IMR-90 (cell line): ENCODE results near the gene KDM6B. TPM values are rescaled to one million over a fixed set of nuclear protein-coding genes. Genes with fewer than 3 reads are reported as not detected.

Experiments
- ATAC-seq: fragments of 200-7000 bp; cut with Tn5 transposase; 2 replicates; pipeline ENCODE4 v1.9.1; 2020; ENCODE audit warnings: low read depth, mild to moderate bottlenecking, moderate library complexity
- BruUV-seq: library from RNA; stranded (reverse); fragments of 400-500 nt; replicated peaks from 2 replicates; lab custom pipeline; 2021; lab: Mats Ljungman, UMichigan
- CTCF ChIA-PET: fragments of 300-600 bp; formaldehyde crosslinking; extraction: SDS; loops from one replicate; lab custom pipeline; 2021; ENCODE audit warnings: antibody characterized with exemption; lab: Yijun Ruan, JAX
- POLR2A ChIA-PET: fragments of 300-600 bp; sonication (Branson Sonifier 250); formaldehyde crosslinking; loops from one replicate; lab custom pipeline; 2022; ENCODE audit warnings: antibody characterized with exemption; ENCODE audit not compliant: unreplicated experiment; lab: Charles Lee
- DNase-seq: peaks from one replicate; pipeline ENCODE4 v3.0.0; 2013
- H2AFZ ChIP-seq: replicated peaks from 2 replicates; pipeline ENCODE3; 2013; ENCODE audit warnings: low read length, mild to moderate bottlenecking; ENCODE audit not compliant: poor library complexity
- H2AK5ac ChIP-seq: 2 replicates; pipeline ENCODE4 v1.6.1; 2013; ENCODE audit warnings: low read depth, low read length, inconsistent platforms
- H2AK9ac ChIP-seq: replicated peaks from 2 replicates; pipeline ENCODE3; 2013; ENCODE audit warnings: mild to moderate bottlenecking, low read depth, low read length, moderate library complexity; ENCODE audit not compliant: poor library complexity
- H2BK120ac ChIP-seq: 2 replicates; pipeline ENCODE4 v1.6.1; 2013; ENCODE audit warnings: low read depth, low read length, inconsistent platforms
- H2BK15ac ChIP-seq: 3 replicates; pipeline ENCODE4 v1.6.1; 2013; ENCODE audit warnings: low read depth, low read length, inconsistent platforms
- H2BK20ac ChIP-seq: 2 replicates; pipeline ENCODE4 v1.6.1; 2013; ENCODE audit warnings: low read depth, mild to moderate bottlenecking, inconsistent platforms, low read length, moderate library complexity
- H2BK5ac ChIP-seq: 2 replicates; pipeline ENCODE4 v1.6.1; 2013; ENCODE audit warnings: mild to moderate bottlenecking, low read depth, low read length, inconsistent platforms; ENCODE audit not compliant: poor library complexity, severe bottlenecking
- H3K14ac ChIP-seq: replicated peaks from 2 replicates; pipeline ENCODE4 v1.6.1; 2013; ENCODE audit warnings: low read depth, low read length, inconsistent platforms
- H3K18ac ChIP-seq: 2 replicates; pipeline ENCODE4 v1.6.1; 2013; ENCODE audit warnings: low read depth, low read length, control low read depth
- H3K23ac ChIP-seq: 2 replicates; pipeline ENCODE4 v1.6.1; 2013; ENCODE audit warnings: low read depth, low read length, inconsistent platforms
- H3K27ac ChIP-seq: 2 replicates; pipeline ENCODE4 v1.5.1; 2013; ENCODE audit warnings: mild to moderate bottlenecking, control low read depth, low read length; ENCODE audit not compliant: insufficient read depth
- H3K27me3 ChIP-seq: 2 replicates; pipeline ENCODE4 v1.6.1; 2013; ENCODE audit warnings: low read length; ENCODE audit not compliant: control insufficient read depth, insufficient read depth
- H3K36me3 ChIP-seq: 2 replicates; pipeline ENCODE4 v1.6.1; 2013; ENCODE audit warnings: low read length, mixed read lengths; ENCODE audit not compliant: control insufficient read depth, insufficient read depth
- H3K4ac ChIP-seq: 2 replicates; pipeline ENCODE4 v1.6.1; 2013; ENCODE audit warnings: low read depth, low read length, inconsistent platforms
- H3K4me1 ChIP-seq: 2 replicates; pipeline ENCODE4 v1.6.1; 2013; ENCODE audit warnings: low read length, mixed read lengths; ENCODE audit not compliant: control insufficient read depth, insufficient read depth
- H3K4me2 ChIP-seq: 2 replicates; pipeline ENCODE4 v1.6.1; 2013; ENCODE audit warnings: low read depth, mild to moderate bottlenecking, control low read depth, low read length, moderate library complexity
- H3K4me3 ChIP-seq: 2 replicates; pipeline ENCODE4 v1.5.1; 2013; ENCODE audit warnings: low read depth, mild to moderate bottlenecking, control low read depth, low read length, moderate library complexity; ENCODE audit not compliant: insufficient read depth
- H3K56ac ChIP-seq: 2 replicates; pipeline ENCODE4 v1.6.1; 2013; ENCODE audit warnings: low read length, inconsistent platforms; ENCODE audit not compliant: insufficient read depth; ENCODE audit errors: extremely low read depth
- H3K79me1 ChIP-seq, 2 experiments: 2 replicates each; pipeline ENCODE4 v1.6.1; 2013; ENCODE audit warnings: low read length in 2 of 2, inconsistent platforms in 1 of 2, low read depth in 1 of 2
- H3K9ac ChIP-seq: 2 replicates; pipeline ENCODE4 v1.6.1; 2013; ENCODE audit warnings: low read depth, low read length, control low read depth
- H3K9me1 ChIP-seq: 2 replicates; pipeline ENCODE4 v1.6.1; 2013; ENCODE audit warnings: low read length, inconsistent platforms; ENCODE audit not compliant: insufficient read depth
- H3K9me3 ChIP-seq: 2 replicates; pipeline ENCODE4 v1.6.1; 2013; ENCODE audit warnings: low read length; ENCODE audit not compliant: control insufficient read depth, insufficient read depth
- H4K20me1 ChIP-seq: 2 replicates; pipeline ENCODE4 v1.6.1; 2013; ENCODE audit warnings: low read length, inconsistent platforms; ENCODE audit not compliant: insufficient read depth
- H4K5ac ChIP-seq: 2 replicates; pipeline ENCODE4 v1.6.1; 2013; ENCODE audit warnings: mild to moderate bottlenecking, low read depth, low read length, control low read depth
- H4K8ac ChIP-seq, 2 experiments: 2 replicates each; pipeline ENCODE4 v1.6.1; 2013; ENCODE audit warnings: low read depth in 2 of 2, low read length in 2 of 2, control low read depth in 1 of 2, inconsistent platforms in 1 of 2
- H4K91ac ChIP-seq: 2 replicates; pipeline ENCODE4 v1.6.1; 2013; ENCODE audit warnings: low read depth, low read length, inconsistent platforms; ENCODE audit not compliant: insufficient read depth
- CEBPB ChIP-seq: IDR thresholded peaks from 2 replicates; pipeline ENCODE4 v1.6.1; 2012; ENCODE audit warnings: low read depth, low read length, improper control_type of control experiment
- CHD1 ChIP-seq: IDR thresholded peaks from 2 replicates; pipeline ENCODE4 v1.6.1; 2012; ENCODE audit warnings: low read depth, low read length, improper control_type of control experiment
- FOS ChIP-seq: fragments of 150-350 bp; IDR thresholded peaks from 2 replicates; pipeline ENCODE4 v1.6.1; 2016; ENCODE audit warnings: low read depth, low read length
- MAZ ChIP-seq: IDR thresholded peaks from 2 replicates; pipeline ENCODE4 v1.6.1; 2012; ENCODE audit warnings: low read depth, mild to moderate bottlenecking, low read length, improper control_type of control experiment, moderate library complexity, borderline replicate concordance
- MXI1 ChIP-seq: IDR thresholded peaks from 2 replicates; pipeline ENCODE4 v1.6.1; 2012; ENCODE audit warnings: low read depth, mild to moderate bottlenecking, low read length, moderate library complexity, borderline replicate concordance
- NFE2L2 ChIP-seq: fragments of 150-350 bp; IDR thresholded peaks from 2 replicates; pipeline ENCODE4 v1.6.1; 2016; ENCODE audit warnings: low read depth, mild to moderate bottlenecking, low read length
- POLR2A ChIP-seq: IDR thresholded peaks from 2 replicates; pipeline ENCODE4 v1.6.1; 2012; ENCODE audit warnings: mild to moderate bottlenecking, low read depth, low read length
- RAD21 ChIP-seq: IDR thresholded peaks from 2 replicates; pipeline ENCODE4 v1.6.1; 2012; ENCODE audit warnings: low read length, improper control_type of control experiment
- SMC3 ChIP-seq: fragments of 150-350 bp; IDR thresholded peaks from 2 replicates; pipeline ENCODE4 v1.6.1; 2016; ENCODE audit warnings: low read depth, mild to moderate bottlenecking, antibody characterized with exemption, low read length, moderate library complexity
- WGBS, 2 experiments: methylation state at CpG; one replicate each; pipeline versions ENCODE4 v1.1.5 to v1.1.7; 2013; ENCODE audit warnings: missing lambda C conversion rate in 2 of 2; ENCODE audit not compliant: insufficient read length in 1 of 2; ENCODE audit errors: extremely low coverage in 2 of 2; 5-methylcytosine and 5-hydroxymethylcytosine counted together
- dilution Hi-C: fragments of 300-500 bp; cut with HindIII; formaldehyde crosslinking; loops from one replicate; pipeline ENCODE4 v1.14.3; 2018; ENCODE audit warnings: low sequenced_read_pairs; ENCODE audit not compliant: unreplicated experiment
- in situ Hi-C: fragments of 300-500 bp; cut with MboI; formaldehyde crosslinking; loops from 3 replicates; pipeline ENCODE4 v1.14.3; 2019; ENCODE audit warnings: low sequenced_read_pairs, inconsistent platforms, mixed read lengths
- intact Hi-C: fragments of 100-400 bp; cut with micrococcal nuclease; formaldehyde crosslinking; loops from 2 replicates; pipeline ENCODE4 v1.10.0; 2022
- polyA plus RNA-seq, 3 experiments: library from polyadenylated mRNA; depleted of rRNA; stranded (reverse); fragments of >200 nt; gene quantifications; 2 replicates each; pipeline ENCODE4 v1.2.3, GENCODE V29; 2012; ENCODE audit warnings: low replicate concordance in 1 of 3
- total RNA-seq: library from RNA; depleted of rRNA; stranded (reverse); fragments of >200 nt; gene quantifications from 2 replicates; pipeline ENCODE4 v1.2.3, GENCODE V29; 2012

KDM6B gene
- total and polyA plus RNA-seq, 2 of the 4 experiments (the other 2 are of a cell fraction): 0.72 to 3.5 TPM

DNA sequence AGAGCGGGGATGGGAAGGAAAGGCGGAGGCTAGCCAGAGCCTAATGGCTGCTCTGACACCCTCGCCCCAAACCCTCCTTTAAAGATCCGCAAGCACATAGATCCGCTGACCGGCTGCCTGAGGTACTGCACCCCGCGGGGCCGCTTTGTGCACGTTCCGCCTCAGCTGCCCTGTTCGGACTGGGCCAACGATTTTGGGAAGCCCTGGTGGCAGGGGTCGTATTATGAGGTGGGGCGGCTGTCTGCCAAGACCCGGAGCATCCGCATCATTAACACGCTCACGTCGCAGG is 24.4 kb downstream of the KDM6B start (continued):
- TF ChIP-seq MXI1 (no peak), CHD1 (no peak), SMC3 (peak; percentile 29; the same call in 1 of the 2 replicates), RAD21 (peak; percentile 52), MAZ (no peak), NFE2L2 (no peak)

DNA sequence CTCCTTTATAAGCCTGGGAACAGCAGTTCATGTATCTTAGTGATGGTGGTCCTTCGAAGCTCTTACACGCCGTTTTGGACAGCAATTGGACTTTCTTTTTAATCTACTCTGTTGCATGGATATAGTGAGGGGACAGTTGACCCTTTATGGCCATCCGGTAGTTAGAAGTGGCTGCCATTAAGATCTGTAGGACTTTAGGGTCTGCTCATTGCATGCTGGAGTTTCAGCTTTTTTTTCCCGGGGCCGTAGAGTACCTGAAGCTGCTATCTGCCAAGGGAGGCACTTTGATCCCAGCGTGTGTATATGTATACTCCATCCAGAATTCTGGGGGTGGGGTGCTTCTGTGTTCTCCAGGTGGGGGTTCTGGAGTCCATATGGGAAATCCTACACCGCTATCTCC is 25.0 kb downstream of the KDM6B start:
- no peak overlapping the region for H3K27ac ChIP-seq
- H3K4me1 ChIP-seq: peaks cover 20% of the 10 kb centered on the region
- TF ChIP-seq FOS (no peak), CEBPB (no peak), POLR2A (peak; percentile 39; the same call in 1 of the 2 replicates)
- H3K4ac ChIP-seq: peak overlapping the region; percentile 72; the same call in 1 of the 2 replicates
- no peak overlapping the region for H2BK20ac ChIP-seq
- no peak overlapping the region for H3K4me3 ChIP-seq
- H2AK9ac ChIP-seq: peak overlapping the region; percentile 90
- intact Hi-C loops: no loop called here
- H3K14ac ChIP-seq: peak overlapping the region; percentile 81
- H4K8ac ChIP-seq: peak overlapping the region; percentile 83 to 96; a peak in 1 of 4 replicates
- H3K23ac ChIP-seq: peak overlapping the region; percentile 80; the same call in 1 of the 2 replicates
- POLR2A ChIA-PET: no interaction called here
- H2AK5ac ChIP-seq: peak overlapping the region; percentile 6; the same call in 1 of the 2 replicates
- no peaks in the 10 kb centered on the region for H3K27me3 ChIP-seq
- H4K20me1 ChIP-seq: peaks cover 8% of the 10 kb centered on the region; the same call in 1 of the 2 replicates
- CTCF ChIA-PET: no interaction called here
- peaks cover 7% of the 10 kb centered on the region for H3K36me3 ChIP-seq
- H3K79me1 ChIP-seq: peaks cover 18 to 53% of the 10 kb centered on the region in 2 experiments; a peak in 3 of 4 replicates
- no peak overlapping the region for H2AFZ ChIP-seq
- no peak overlapping the region for H2BK120ac ChIP-seq
- H3K4me2 ChIP-seq: peak overlapping the region; percentile 78
- H3K9me3 ChIP-seq: no peaks in the 10 kb centered on the region
- H4K5ac ChIP-seq: no peak overlapping the region
- no peak overlapping the region for H2BK15ac ChIP-seq
- in situ Hi-C loops: no loop called here
- peak overlapping the region; percentile 73; the same call in 1 of the 2 replicates for H3K9ac ChIP-seq
- ATAC-seq (no peak), DNase-seq (no peak)
- H3K18ac ChIP-seq: no peak overlapping the region
- no peak overlapping the region for H3K56ac ChIP-seq
- no TSS peak for BruUV-seq
- WGBS, 2 experiments: 100% methylated on average over 1 of the region's 8 CpGs; no CpG with 5 or more reads in 1 of the 2 experiments
- dilution Hi-C loops: no loop called here
- 0 out of 2 replicates have a peak overlapping the region, but pooled peaks have one; percentile 28 for H4K91ac ChIP-seq
- H2BK5ac ChIP-seq: no peak overlapping the region
- no peaks in the 10 kb centered on the region for H3K9me1 ChIP-seq
